Smooth muscle cell (in vitro differentiated cells): ENCODE results near the gene ABHD8. TPM values are rescaled to one million over a fixed set of nuclear protein-coding genes. Genes with fewer than 3 reads are reported as not detected.
A peak's percentile ranks its signal among the peaks of the same experiment; 100 is the strongest.

ENCODE experiments used
- DNase-seq: peaks from one replicate; lab custom pipeline; 2025; ENCODE audit not compliant: unreplicated experiment; lab: John Stamatoyannopoulos, UW
- H2AFZ ChIP-seq: fragments of 200-600 bp; sonication (generic); 2 replicates; pipeline ENCODE4 v1.6.0; 2016; ENCODE audit warnings: antibody characterized with exemption, low read depth, mild to moderate bottlenecking
- H3F3A ChIP-seq: fragments of 200-600 bp; sonication (generic); 2 replicates; pipeline ENCODE4 v1.6.0; 2017; ENCODE audit warnings: antibody characterized with exemption, low read depth
- H3K27ac ChIP-seq: fragments of 200-600 bp; sonication (generic); 2 replicates; pipeline ENCODE4 v1.5.1; 2016; ENCODE audit warnings: low read depth, mild to moderate bottlenecking
- H3K27me3 ChIP-seq: fragments of 200-600 bp; sonication (generic); 2 replicates; pipeline ENCODE4 v1.6.1; 2016; ENCODE audit warnings: low read depth, mild to moderate bottlenecking
- H3K36me3 ChIP-seq: fragments of 200-600 bp; sonication (generic); 2 replicates; pipeline ENCODE4 v1.5.1; 2016; ENCODE audit warnings: low read depth
- H3K4me1 ChIP-seq: fragments of 200-600 bp; sonication (generic); 2 replicates; pipeline ENCODE4 v1.5.1; 2016; ENCODE audit warnings: low read depth
- H3K4me2 ChIP-seq: fragments of 200-600 bp; sonication (generic); 2 replicates; pipeline ENCODE4 v1.6.0; 2016; ENCODE audit warnings: mild to moderate bottlenecking
- H3K4me3 ChIP-seq: fragments of 200-600 bp; sonication (generic); 2 replicates; pipeline ENCODE4 v1.5.1; 2016; ENCODE audit warnings: mild to moderate bottlenecking
- H3K79me2 ChIP-seq: fragments of 200-600 bp; sonication (generic); 2 replicates; pipeline ENCODE4 v1.6.0; 2016; ENCODE audit warnings: low read depth, mild to moderate bottlenecking
- H3K9ac ChIP-seq: fragments of 200-600 bp; sonication (generic); 2 replicates; pipeline ENCODE4 v1.6.0; 2016; ENCODE audit warnings: low read depth
- H3K9me3 ChIP-seq: fragments of 200-600 bp; sonication (generic); replicated peaks from 2 replicates; pipeline ENCODE4 v1.5.1; 2016; ENCODE audit warnings: low read depth
- H4K20me1 ChIP-seq: fragments of 200-600 bp; sonication (generic); 2 replicates; pipeline ENCODE4 v1.6.0; 2016; ENCODE audit warnings: low read depth
- WGBS: methylation state at CpG from one replicate; pipeline ENCODE4 v1.1.7; 2016; ENCODE audit warnings: low lambda C conversion rate; 5-methylcytosine and 5-hydroxymethylcytosine counted together
- polyA plus RNA-seq: library from polyadenylated mRNA; unstranded; fragments of >200 nt; fragmentation: Nextera tagmentation; extraction: Ambion mirVana; gene quantifications from 2 replicates; pipeline ENCODE4 v1.2.1, GENCODE V29; 2016
- total RNA-seq: library from RNA; depleted of rRNA; stranded (reverse); fragments of >200 nt; gene quantifications from 2 replicates; pipeline ENCODE4 v1.2.3, GENCODE V29; 2014
- TF ChIP-seq, protein P1 (sequence below): fragments of 200-600 bp; sonication (generic); IDR thresholded peaks from 2 replicates; pipeline ENCODE4 v1.5.1; 2017; ENCODE audit warnings: borderline replicate concordance, mild to moderate bottlenecking, antibody characterized with exemption; ENCODE audit not compliant: insufficient read depth, poor library complexity, severe bottlenecking

The ABHD8 gene, protein sequence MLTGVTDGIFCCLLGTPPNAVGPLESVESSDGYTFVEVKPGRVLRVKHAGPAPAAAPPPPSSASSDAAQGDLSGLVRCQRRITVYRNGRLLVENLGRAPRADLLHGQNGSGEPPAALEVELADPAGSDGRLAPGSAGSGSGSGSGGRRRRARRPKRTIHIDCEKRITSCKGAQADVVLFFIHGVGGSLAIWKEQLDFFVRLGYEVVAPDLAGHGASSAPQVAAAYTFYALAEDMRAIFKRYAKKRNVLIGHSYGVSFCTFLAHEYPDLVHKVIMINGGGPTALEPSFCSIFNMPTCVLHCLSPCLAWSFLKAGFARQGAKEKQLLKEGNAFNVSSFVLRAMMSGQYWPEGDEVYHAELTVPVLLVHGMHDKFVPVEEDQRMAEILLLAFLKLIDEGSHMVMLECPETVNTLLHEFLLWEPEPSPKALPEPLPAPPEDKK
- total RNA-seq (6.1 and 9.2 TPM in 2 replicates), polyA plus RNA-seq (15.1 and 16.6 TPM in 2 replicates)

DNA sequence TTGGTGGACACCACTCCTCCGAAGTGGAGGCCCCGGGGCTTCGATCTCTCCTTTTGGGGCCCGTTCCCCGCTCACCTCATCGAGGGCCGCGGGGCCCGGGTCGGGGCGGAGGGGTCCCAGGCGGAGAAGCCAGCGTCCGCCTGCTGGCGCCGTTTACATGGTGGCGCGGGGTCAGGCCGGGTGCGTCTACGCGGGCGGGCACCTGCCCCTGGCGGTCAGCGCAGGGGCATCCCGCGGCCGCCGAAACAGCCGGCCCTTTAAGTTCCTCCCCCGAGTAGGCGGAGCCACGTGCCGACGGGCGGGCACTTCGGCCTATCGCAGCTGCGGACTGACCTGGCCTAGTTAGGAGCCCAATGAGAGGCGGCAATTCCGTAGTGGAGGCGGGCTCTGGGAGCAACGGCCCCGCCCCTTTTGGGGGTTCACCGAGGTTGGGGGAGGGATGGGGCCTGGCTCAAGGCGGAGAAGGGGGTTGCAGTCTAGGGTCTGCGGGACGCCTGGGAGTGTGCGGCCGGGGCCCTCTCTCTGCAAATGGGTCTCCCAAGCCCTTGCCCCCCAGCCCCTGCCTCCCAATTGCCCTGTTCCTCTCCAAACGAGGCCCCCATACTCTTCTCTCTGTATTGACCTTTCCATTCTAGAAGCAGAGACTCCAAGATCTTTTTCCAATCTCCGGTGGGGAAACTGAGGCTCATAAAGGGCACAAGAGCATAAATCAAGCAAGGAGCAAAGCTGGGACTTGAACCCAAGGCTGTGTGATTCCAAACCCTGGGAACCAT lies at the start of gene ABHD8:
TSS of gene ABHD8 (minus strand) at position 259 of the 773 bp plus-strand sequence. CDS start 1,809 bp downstream, outside the sequence.
- 4% methylated on average over 51 of the region's 52 CpGs for WGBS
- Histone ChIP-seq H3K79me2 (no peaks in the 10 kb centered on the region), H3K4me1 (peaks cover 8% of the 10 kb centered on the region), H3K4me3 (peak within 1 kb of the TSS; percentile 82), H3K27me3 (no peaks in the 10 kb centered on the region), H3K9ac (peak within 1 kb of the TSS; percentile 68), H2AFZ (peak within 1 kb of the TSS; percentile 87), H3K4me2 (peak within 1 kb of the TSS; percentile 94), H3F3A (peaks cover 5% of the 10 kb centered on the region), H4K20me1 (no peaks in the 10 kb centered on the region), H3K9me3 (no peaks in the 10 kb centered on the region), H3K27ac (no peak within 1 kb of the TSS), H3K36me3 (no peaks in the 10 kb centered on the region)
- TF ChIP-seq, protein P1, sequence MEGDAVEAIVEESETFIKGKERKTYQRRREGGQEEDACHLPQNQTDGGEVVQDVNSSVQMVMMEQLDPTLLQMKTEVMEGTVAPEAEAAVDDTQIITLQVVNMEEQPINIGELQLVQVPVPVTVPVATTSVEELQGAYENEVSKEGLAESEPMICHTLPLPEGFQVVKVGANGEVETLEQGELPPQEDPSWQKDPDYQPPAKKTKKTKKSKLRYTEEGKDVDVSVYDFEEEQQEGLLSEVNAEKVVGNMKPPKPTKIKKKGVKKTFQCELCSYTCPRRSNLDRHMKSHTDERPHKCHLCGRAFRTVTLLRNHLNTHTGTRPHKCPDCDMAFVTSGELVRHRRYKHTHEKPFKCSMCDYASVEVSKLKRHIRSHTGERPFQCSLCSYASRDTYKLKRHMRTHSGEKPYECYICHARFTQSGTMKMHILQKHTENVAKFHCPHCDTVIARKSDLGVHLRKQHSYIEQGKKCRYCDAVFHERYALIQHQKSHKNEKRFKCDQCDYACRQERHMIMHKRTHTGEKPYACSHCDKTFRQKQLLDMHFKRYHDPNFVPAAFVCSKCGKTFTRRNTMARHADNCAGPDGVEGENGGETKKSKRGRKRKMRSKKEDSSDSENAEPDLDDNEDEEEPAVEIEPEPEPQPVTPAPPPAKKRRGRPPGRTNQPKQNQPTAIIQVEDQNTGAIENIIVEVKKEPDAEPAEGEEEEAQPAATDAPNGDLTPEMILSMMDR = peak; percentile 41
- DNase-seq = peak; percentile 83

DNA sequence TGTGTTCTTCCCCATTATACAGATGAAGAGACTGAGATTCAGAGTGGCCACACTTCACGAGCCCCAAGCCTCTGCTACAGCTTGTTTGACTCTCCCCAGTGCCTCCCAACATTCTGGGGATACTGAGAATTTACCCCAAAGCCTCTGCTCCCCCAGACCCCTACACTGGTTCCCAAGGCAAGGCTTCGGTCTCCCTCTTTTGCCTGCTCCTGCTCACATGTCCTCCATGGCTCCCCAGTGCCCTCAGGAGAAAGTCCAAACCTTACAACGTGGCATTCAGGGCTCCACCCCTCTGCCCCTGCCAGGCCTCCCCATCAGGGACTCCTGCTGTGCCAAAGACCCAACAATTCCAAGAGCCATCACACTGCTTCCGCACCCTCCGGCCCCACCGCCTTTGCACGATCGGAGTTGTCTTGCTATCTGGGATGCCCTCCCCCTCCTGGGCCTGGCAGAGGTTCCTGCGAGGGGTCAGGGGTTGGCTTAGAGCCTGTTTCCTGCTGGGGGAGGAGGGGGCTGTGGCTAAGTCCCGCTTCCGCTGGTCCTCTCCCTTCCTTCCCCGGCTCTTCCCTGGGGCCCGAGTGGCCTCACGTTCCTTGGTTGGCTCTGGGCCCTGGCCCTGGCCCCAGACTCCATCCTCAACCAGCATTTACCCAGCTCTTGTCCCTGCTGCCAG lies 49.5 kb upstream of the ABHD8 start:
- no peaks in the 10 kb centered on the region for H3K9me3 ChIP-seq
- 80% methylated on average over 14 of the region's 14 CpGs for WGBS

DNA sequence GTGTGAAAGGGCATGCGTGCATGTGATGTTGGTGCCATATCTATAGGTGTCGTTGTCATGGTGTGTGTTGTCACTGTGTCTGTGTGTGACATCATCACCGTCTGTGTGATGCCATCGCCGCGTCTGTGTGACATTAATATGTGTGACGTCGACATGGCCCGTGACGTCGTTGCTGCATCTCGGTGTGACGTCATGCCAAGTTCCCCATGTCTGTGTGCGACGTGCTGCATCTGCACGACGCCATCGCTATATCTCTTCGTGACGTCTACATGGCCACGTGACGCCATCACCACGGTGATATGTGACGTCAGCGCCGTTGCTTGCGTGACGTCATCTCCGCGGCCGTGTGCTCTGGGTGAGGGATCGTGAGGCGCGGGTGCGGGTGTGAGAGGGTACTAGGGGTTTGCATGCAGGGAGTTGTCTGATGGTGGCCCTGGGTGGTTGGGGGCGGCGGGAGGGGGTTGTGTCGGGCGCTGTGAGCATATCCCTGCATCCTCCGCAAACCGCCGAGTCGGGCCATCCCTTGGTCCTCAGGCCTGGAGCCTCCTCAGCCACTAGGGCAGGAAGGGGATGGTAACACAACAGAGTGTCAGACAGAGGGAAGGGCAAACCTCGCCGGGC lies 48.7 kb upstream of the ABHD8 start:
- no peaks in the 10 kb centered on the region for H3K79me2 ChIP-seq
- no peaks in the 10 kb centered on the region for H3K36me3 ChIP-seq
- no peak for DNase-seq
- H3K9me3 ChIP-seq = no peaks in the 10 kb centered on the region
- H3K27ac ChIP-seq = no peak overlapping the region
- no peak overlapping the region for H3K4me2 ChIP-seq
- no peak overlapping the region for H3K4me3 ChIP-seq
- no peaks in the 10 kb centered on the region for H3F3A ChIP-seq
- WGBS = 97% methylated on average over 44 of the region's 45 CpGs
- H2AFZ ChIP-seq = no peak overlapping the region
- TF ChIP-seq, protein P1 = no peak
- peaks cover 5% of the 10 kb centered on the region for H3K4me1 ChIP-seq
- H3K9ac ChIP-seq = no peak overlapping the region
- no peaks in the 10 kb centered on the region for H3K27me3 ChIP-seq
- H4K20me1 ChIP-seq = no peaks in the 10 kb centered on the region

More for the DNA sequence above, 49.5 kb upstream of the ABHD8 start:
- Histone ChIP-seq H3K4me2 (no peak overlapping the region), H3K9ac (no peak overlapping the region), H3K79me2 (no peaks in the 10 kb centered on the region), H4K20me1 (no peaks in the 10 kb centered on the region), H3K27me3 (no peaks in the 10 kb centered on the region), H3F3A (no peaks in the 10 kb centered on the region), H2AFZ (no peak overlapping the region), H3K36me3 (no peaks in the 10 kb centered on the region), H3K27ac (no peak overlapping the region), H3K4me3 (no peak overlapping the region), H3K4me1 (peaks cover 5% of the 10 kb centered on the region)
- TF ChIP-seq, protein P1 = no peak
- no peak for DNase-seq
